ENCODE results near the gene PSD2. TPM values are rescaled to one million over a fixed set of nuclear protein-coding genes. Genes with fewer than 3 reads are reported as not detected.

Gene PSD2
- total and polyA plus RNA-seq, 2 experiments from 2014 or later: 0.08 to 0.10 TPM

- TF ChIP-seq ZNF462 (CRISPR knock-in tag; IDR thresholded peaks at IDR 0.05) (no peak), REST (IDR thresholded peaks at IDR 0.05; ENCODE audit: unreplicated experiment) (no peak), CREB1 (CRISPR knock-in tag; IDR thresholded peaks at IDR 0.05; ENCODE audit: low read depth) (no peak)
These were observed 44.3 kb downstream of the PSD2 start (continued) for GRCh38 chr5:139839918-139840317.

GRCh38 chr5:139841549-139841948 lies 45.9 kb downstream of the PSD2 start:
- no peak overlapping the region for H3K4me3 Mint-ChIP-seq
- TF ChIP-seq EZH2 (IDR thresholded peaks at IDR 0.05; ENCODE audit: low read depth, unreplicated experiment) (no peak), JUNB (IDR thresholded peaks at IDR 0.05; ENCODE audit: unreplicated experiment) (no peak), ETS1 (IDR thresholded peaks at IDR 0.05) (no peak), STAT1 (IDR thresholded peaks at IDR 0.05; ENCODE audit: unreplicated experiment) (no peak), EZH2phosphoT487 (IDR thresholded peaks at IDR 0.05; ENCODE audit: unreplicated experiment) (no peak), ZNF331 (CRISPR knock-in tag; IDR thresholded peaks at IDR 0.05; ENCODE audit: low read depth) (no peak), REST (IDR thresholded peaks at IDR 0.05; ENCODE audit: unreplicated experiment) (no peak)

More at GRCh38 chr5:139841549-139841948, 45.9 kb downstream of the PSD2 start:
- Histone ChIP-seq H3F3A (replicated peaks; ENCODE audit: low read depth) (no peaks in the 10 kb centered on the region), H3K4me2 (no peak overlapping the region), H3K27ac (ENCODE audit: low read depth) (no peak overlapping the region), H3K4me1 (ENCODE audit: insufficient read depth) (no peaks in the 10 kb centered on the region), H4K20me1 (replicated peaks; ENCODE audit: insufficient read depth) (no peaks in the 10 kb centered on the region; the same call in 1 of the 2 replicates), H3K27me3 (ENCODE audit: insufficient read depth) (peaks cover 21% of the 10 kb centered on the region), H3K4me3 (no peak overlapping the region), H3K9me2 (ENCODE audit: insufficient read depth) (no peaks in the 10 kb centered on the region), H3K36me3 (ENCODE audit: insufficient read depth) (no peaks in the 10 kb centered on the region), H3K79me2 (replicated peaks; ENCODE audit: insufficient read depth) (no peaks in the 10 kb centered on the region), H2AFZ (no peak overlapping the region)
- ATAC-seq (no peak), DNase-seq (ENCODE audit: low spot score) (no peak)
- H3K27me3 Mint-ChIP-seq (ENCODE audit: insufficient read depth, low read depth, poor library complexity): peaks cover 18% of the 10 kb centered on the region
- no peaks in the 10 kb centered on the region; the same call in 2 of the 3 replicates for H3K4me1 Mint-ChIP-seq
- H3K36me3 Mint-ChIP-seq (ENCODE audit: low read depth): no peaks in the 10 kb centered on the region
- no peak overlapping the region for H3K27ac Mint-ChIP-seq
- no peaks in the 10 kb centered on the region for H3K9me3 Mint-ChIP-seq
